ENCODE results near the gene TUBGCP3. TPM values are rescaled to one million over a fixed set of nuclear protein-coding genes. Genes with fewer than 3 reads are reported as not detected.

TUBGCP3 gene
- total and polyA plus RNA-seq, 12 donors, result 12.2 to 34.0 (median 21.5) TPM

- DNase-seq, result no peak
- intact Hi-C loops (cut with DNase I), result no loop called here
- 69 to 91% (median 86%) methylated on average over 4 of the region's 4 CpGs for WGBS, 4 donors
- Histone ChIP-seq H3K4me3 (no peak overlapping the region), H3K9me3 (replicated peaks in 1 of 3) (no peaks in the 10 kb centered on the region), H3K27ac (no peak overlapping the region), H3K4me1 (replicated peaks in 1 of 2) (peaks cover 17 to 33% of the 10 kb centered on the region in 2 donors), H3K27me3 (no peaks in the 10 kb centered on the region), H3K36me3 (replicated peaks in 1 of 2) (no peaks in the 10 kb centered on the region)
- no peak for TF ChIP-seq CTCF (IDR thresholded peaks at IDR 0.05)
- no peak for TF ChIP-seq POLR2A (IDR thresholded peaks at IDR 0.05)
Measured at GRCh38 chr13:112576191-112576590, 11.8 kb downstream of the TUBGCP3 start.

GRCh38 chr13:112575675-112576074, 12.3 kb downstream of the TUBGCP3 start:
- H3K27me3 ChIP-seq, result no peaks in the 10 kb centered on the region
- H3K36me3 ChIP-seq (replicated peaks in 1 of 2), result no peaks in the 10 kb centered on the region
- WGBS, 4 donors, result 81 to 86% (median 85%) methylated on average over 5 of the region's 5 CpGs
- no peaks in the 10 kb centered on the region for H3K9me3 ChIP-seq (replicated peaks in 1 of 3)
- peaks cover 17 to 33% of the 10 kb centered on the region in 2 donors for H3K4me1 ChIP-seq (replicated peaks in 1 of 2)
- H3K27ac ChIP-seq, result peak overlapping the region in 2 of 5 donors; percentile 15 to 52
- DNase-seq, result no peak
- intact Hi-C loops (cut with DNase I), result no loop called here
- no peak overlapping the region for H3K4me3 ChIP-seq
- TF ChIP-seq CTCF (IDR thresholded peaks at IDR 0.05) (no peak), POLR2A (IDR thresholded peaks at IDR 0.05) (no peak)

- no peak overlapping the region for H3K4me3 ChIP-seq
- H3K27ac ChIP-seq, result peak overlapping the region in 3 of 5 donors; percentile 13 to 52 (median 49)
- no peaks in the 10 kb centered on the region for H3K9me3 ChIP-seq (replicated peaks in 1 of 3)
- H3K36me3 ChIP-seq (replicated peaks in 1 of 2), result no peaks in the 10 kb centered on the region
- no peak for DNase-seq
- peaks cover 17 to 33% of the 10 kb centered on the region in 2 donors for H3K4me1 ChIP-seq (replicated peaks in 1 of 2)
- intact Hi-C loops (cut with DNase I), result no loop called here
- H3K27me3 ChIP-seq, result no peaks in the 10 kb centered on the region
- TF ChIP-seq POLR2A (IDR thresholded peaks at IDR 0.05) (no peak), CTCF (IDR thresholded peaks at IDR 0.05) (no peak)
- 65 to 72% (median 69%) methylated on average over 7 of the region's 7 CpGs for WGBS, 4 donors
Measured at GRCh38 chr13:112574834-112575613, 12.9 kb downstream of the TUBGCP3 start.

GRCh38 chr13:112574416-112574815, 13.5 kb downstream of the TUBGCP3 start:
- TF ChIP-seq CTCF (IDR thresholded peaks at IDR 0.05) (no peak), POLR2A (IDR thresholded peaks at IDR 0.05) (no peak)
- H3K4me3 ChIP-seq, result no peak overlapping the region
- intact Hi-C loops (cut with DNase I), result no loop called here
- no peaks in the 10 kb centered on the region for H3K27me3 ChIP-seq
- no peaks in the 10 kb centered on the region for H3K9me3 ChIP-seq (replicated peaks in 1 of 3)
- H3K36me3 ChIP-seq (replicated peaks in 1 of 2), result no peaks in the 10 kb centered on the region
- 60 to 79% (median 69%) methylated on average over 1 of the region's 1 CpG for WGBS, 4 donors
- DNase-seq, result no peak
- peaks cover 16 to 33% of the 10 kb centered on the region in 2 donors for H3K4me1 ChIP-seq (replicated peaks in 1 of 2)
- H3K27ac ChIP-seq, result peak overlapping the region in 3 of 5 donors; percentile 13 to 56 (median 52)
